HG02623 (cell line): ENCODE results near the gene ASTN2.

ENCODE experiments used
- ATAC-seq: cut with Tn5 transposase; IDR thresholded peaks from one replicate; pipeline ENCODE4 v1.9.1; 2021; ENCODE audit warnings: moderate library complexity; ENCODE audit not compliant: unreplicated experiment

Gene ASTN2

GRCh38 chr9:117029341-117029740, 385.5 kb downstream of the ASTN2 start:
- ATAC-seq, result no peak

DNA sequence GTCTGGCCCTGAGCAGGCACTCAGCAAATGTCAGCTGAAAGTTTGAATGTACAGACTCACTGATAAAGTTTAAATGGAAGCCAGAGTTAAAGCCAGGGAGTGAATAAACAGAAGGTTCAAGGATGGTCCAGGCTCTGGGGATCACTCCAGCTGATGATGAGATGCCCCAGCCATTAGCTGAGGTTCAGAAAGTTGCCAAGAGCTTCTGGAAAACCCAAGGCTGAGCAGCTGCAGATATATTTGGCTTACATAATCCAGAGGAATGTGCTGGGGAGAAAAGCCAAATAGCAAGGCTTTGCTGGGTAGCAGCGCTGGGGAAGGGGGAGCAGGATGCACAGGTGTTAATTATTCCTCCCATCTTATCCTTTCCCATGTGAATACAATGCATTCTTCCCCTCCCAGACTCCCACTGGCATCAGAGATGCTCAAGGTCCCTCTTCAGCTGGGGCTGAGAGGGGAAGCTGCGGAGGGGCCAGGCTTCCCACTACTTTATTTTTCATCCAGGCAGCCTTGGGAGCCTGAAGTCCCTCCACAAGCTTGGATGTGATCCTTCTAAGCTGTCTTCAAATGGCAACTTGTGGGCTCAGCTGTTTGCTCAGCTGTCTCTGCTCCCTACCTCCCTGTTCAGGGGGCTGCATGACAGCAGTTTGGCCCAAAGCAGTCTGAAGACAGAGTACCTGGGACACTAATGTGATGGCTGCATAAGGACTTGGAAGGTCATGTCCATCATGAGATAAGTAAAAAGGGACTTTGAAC, 386.6 kb downstream of the ASTN2 start:
- ATAC-seq, result no peak

DNA sequence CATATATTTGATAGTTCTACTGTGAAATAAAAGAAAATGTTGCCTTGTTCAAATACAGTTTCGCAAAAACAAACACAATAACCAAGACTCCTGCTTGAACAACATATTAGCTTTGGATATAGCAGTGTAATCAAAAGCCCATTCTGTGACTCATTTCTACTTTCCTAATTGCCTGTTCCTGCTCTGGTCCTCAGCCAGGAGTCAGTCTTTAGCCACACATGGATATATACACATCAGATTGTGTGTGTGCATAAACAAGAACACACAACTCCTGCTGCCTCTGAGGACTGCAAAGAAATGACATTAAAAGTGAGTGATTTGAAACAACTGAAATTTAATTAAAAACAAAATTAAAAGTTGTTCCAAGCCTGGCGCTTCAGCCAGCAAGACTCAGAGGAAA, 393.0 kb downstream of the ASTN2 start:
- ATAC-seq, result no peak

DNA sequence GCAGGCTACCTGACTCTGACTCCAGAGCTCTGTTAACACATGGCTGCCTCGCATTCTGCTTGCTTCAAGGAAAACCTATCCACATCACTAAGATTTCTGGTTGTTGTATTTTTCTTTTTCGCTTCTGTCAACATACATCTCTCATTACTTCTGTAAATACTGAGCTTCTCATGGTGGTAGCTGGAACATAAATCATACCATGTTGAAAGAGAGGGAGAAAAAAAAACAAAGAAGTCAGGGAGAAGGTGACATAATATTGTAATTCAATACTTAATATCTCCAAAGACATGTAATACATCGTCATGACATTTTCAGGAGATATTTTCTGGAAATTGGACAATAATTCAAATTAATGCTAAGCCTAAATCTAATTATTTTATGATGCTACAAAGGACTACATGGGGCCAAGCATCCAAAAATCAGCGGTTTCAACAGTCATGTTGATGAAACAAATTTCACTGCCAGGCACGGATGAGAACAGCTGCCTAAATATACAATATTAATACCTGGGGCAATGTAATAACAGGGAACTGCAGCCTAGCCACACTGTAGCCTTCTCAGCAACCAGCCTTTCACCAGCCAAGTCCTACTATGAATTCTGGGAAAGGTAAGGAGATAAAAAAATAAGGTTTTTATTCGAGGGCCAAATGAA, 395.8 kb downstream of the ASTN2 start:
- ATAC-seq, result no peak

DNA sequence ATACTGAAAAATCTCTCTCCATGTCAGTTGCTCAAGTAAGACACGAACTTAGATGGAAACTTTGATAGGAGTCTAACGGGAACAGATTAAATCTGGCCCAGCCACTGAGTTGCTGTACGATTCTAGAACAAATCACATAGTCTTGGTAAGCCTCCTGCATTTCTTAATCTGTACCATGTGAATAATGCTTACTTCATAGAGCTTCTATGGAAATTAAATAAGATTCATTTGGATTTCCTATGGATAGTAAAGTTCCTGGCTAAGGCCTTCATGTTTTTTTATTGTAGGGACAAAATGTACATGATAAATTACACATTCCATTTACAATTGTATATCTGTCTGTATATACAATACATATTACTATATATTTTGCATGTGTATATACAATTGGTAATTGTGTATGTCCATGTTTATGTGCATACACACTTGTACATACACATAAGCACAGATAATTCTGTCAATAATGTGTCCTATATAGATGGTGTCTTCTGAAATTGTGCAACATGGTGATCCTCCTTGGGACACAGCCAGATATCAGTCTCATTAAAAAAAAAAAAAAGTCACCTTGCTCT, 397.4 kb downstream of the ASTN2 start:
- ATAC-seq, result no peak

DNA sequence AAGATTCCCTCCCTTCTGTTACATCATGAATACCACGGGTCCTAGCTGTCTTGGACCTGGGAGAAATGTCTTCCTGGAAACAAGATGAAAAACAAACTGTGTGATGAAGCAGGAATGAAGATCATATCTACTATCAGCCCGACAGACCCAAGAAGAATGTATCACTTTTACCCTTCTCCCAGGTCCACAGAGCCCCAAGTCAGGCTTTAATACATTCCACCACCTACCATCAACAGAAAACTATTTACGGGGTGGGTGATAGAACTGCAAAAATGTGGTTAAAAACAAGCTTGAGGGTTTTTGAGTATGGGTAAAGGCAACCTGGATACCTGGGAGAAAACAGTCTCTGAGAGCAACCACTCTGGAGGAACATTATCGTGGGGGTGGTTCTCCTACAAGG, 400.8 kb downstream of the ASTN2 start:
- ATAC-seq, result no peak

DNA sequence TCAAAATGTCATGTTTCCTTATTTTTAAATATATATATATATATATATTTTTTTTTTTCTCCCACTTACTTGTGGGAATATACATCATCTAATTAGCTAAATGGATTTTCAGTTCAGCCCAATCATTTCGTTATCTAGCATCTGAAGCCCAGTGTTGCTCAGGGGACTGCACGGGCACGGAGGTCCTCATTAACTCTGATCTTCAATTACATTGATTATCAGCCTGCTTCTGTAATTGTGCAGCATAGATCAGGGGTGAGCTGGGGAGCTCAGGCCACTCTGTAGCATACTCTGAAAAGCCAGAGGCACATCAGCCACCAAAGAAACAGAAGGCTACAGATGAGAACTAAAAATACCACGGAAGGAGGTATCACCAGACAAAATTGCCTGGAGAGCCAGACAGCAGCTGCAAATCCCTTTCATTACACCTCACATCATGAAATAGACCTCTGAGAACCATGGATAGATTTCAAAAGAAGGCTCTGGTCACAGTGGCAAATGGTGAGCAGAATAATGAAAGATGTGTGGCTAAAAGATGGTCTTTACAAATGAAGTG, 401.3 kb downstream of the ASTN2 start:
- no peak for ATAC-seq

DNA sequence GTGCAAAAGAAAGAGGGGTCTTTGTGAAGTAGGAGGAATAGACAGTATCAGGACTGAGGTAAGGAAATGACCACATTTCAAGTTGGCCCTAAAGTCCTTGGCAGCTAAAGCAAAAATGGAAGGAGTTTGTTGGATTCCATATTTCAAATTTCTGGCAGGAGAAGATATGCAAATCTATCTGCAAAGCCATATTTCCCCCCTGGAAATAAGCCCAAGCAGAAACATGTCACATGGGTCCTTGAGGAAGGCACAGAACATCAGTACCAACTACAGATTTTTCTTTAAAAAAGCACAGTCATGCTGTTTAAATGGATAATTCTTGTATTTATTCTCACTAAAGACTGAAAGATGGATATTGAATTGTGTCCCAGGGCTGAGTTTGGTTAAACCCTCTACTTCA, 404.8 kb downstream of the ASTN2 start:
- no peak for ATAC-seq

- ATAC-seq, result no peak
Measured at GRCh38 chr9:117008876-117009275, 406.0 kb downstream of the ASTN2 start.

DNA sequence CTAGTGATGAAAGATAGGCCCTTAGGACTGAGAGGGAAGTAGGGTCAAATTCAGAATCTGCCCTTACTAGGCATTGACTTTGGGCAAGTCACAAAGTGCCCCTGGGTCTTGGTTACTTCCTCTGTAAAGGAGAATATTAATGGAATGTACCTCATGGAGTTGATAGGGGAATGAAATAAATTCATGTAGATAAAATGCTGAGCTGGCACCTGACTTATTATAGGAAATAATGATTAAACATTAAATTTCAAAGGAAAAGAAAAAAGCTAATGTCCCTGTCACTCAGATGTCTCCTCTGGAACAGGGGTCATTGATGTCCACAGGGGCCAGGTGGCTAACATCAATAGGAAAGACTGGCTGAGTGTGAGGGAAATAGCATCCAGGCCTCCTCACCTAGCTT, 406.4 kb downstream of the ASTN2 start:
- no peak for ATAC-seq

- ATAC-seq, result no peak
Measured at GRCh38 chr9:117002686-117003085, 412.2 kb downstream of the ASTN2 start.

DNA sequence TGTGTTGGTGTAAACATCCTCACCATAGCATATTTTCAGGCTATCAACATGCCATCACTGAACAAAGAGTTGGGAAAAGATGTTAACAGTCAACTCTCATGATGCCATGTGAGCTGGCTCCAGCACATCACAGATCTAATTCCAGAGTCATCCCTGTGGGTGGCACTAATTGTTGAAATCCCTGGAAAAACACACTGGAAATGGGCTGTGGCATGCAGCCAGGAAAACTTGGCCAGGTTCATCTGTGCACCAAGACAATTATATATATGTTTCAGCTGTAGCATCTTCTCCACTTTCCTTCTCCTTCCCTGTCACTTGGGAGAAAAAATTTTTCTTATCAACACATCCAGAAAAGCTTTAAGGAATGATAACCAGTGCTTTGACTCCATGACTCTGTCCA, 414.0 kb downstream of the ASTN2 start:
- no peak for ATAC-seq

- no peak for ATAC-seq
Measured at GRCh38 chr9:117000196-117000723, 414.6 kb downstream of the ASTN2 start.

- ATAC-seq, result no peak
Measured at GRCh38 chr9:116998305-116998704, 416.6 kb downstream of the ASTN2 start.

DNA sequence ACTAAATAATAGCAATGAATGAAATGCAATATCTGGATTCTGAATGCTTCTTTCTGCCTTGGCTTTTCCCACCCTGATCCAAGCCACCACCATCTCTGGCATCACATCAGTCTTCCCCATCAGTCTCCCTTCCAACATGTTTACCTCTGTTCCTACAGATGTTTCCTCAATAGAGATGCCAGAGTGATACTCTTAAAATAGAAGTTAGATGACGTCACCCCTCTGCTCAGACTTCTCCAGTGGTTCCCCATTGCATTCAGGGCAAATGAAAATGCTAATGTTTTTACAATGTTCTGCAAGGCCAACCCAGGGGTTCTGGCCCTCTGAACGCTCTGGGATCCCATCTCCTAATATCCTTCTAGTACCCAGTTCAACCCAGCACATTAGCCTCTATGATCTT, 422.0 kb downstream of the ASTN2 start:
- ATAC-seq, result no peak

GRCh38 chr9:116991051-116991450, 423.8 kb downstream of the ASTN2 start:
- ATAC-seq, result no peak

- ATAC-seq, result no peak
Measured at GRCh38 chr9:116990592-116990991, 424.3 kb downstream of the ASTN2 start.

DNA sequence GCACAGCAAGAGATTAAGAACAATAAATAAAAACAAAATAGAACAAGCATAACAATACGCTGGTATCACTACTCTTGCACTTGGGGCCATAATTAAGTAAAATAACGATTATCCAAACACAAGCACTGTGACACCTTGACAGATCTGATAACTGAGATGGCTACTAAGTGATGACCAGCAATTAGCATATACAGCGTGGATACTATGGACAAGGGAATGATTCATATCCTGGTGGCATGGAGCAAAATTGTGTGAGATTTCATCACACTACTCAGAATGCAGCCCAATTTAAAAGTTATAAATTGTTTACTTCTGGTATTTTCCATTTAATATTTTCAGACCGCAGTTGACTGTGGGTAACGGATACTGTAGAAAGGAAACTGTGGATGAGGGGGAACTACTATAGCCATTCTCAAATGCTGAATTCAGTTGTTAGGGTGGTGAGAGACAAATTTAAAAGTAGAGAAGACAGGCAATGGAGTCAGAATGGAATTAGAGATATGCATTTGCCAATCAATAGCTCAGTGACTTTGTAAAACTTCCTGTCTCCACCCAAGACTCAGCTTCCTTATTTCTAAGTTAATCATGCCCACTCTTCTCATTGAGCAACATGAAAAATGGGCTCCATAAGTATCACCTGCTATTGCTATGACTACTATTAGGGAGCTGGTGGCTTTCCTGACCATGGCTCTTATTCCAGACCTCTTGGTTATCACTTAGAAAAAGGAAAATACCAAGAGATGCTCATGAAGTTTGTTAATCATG, 427.0 kb downstream of the ASTN2 start:
- ATAC-seq, result no peak

GRCh38 chr9:116986015-116986414, 428.8 kb downstream of the ASTN2 start:
- ATAC-seq, result no peak

GRCh38 chr9:116985596-116985995, 429.3 kb downstream of the ASTN2 start:
- no peak for ATAC-seq

- ATAC-seq, result no peak
Measured at GRCh38 chr9:116984111-116984510, 430.7 kb downstream of the ASTN2 start.
